ENCODE data around the gene ALG3.
A peak's percentile ranks its signal among the peaks of the same experiment; 100 is the strongest.

DNA sequence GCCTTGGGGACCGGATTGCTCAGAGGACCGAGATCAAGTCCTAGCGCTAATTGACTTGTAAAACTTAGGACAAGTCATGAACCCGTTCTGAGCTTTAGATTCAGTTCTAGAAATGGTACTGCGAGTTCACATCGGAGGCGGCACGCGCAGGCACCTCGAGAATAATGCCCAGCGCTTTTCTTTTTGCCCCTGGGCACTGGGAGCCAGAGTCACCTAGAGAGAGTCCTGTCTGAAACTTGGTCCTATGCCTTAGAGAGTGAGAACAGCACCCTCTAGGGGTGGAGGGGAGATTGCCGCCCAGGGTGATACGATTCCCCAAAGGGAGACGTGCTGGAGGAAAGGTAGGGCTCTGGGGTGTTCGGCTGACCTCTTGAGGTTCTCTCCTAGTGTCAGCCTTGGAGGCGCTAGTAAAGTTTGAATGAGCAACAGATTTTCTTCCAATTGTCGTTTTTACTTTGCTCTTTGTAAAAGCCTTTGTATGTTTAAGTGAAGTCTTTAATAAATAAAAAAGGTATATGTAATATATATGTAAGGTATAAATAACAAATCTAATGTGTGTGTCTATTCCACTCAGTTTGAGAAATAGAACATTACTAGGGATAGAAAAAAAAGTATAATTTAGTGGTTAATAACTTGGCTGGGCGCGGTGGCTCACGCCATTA is 1.5 kb upstream of the ALG3 start:
- TF ChIP-seq, protein P1, sequence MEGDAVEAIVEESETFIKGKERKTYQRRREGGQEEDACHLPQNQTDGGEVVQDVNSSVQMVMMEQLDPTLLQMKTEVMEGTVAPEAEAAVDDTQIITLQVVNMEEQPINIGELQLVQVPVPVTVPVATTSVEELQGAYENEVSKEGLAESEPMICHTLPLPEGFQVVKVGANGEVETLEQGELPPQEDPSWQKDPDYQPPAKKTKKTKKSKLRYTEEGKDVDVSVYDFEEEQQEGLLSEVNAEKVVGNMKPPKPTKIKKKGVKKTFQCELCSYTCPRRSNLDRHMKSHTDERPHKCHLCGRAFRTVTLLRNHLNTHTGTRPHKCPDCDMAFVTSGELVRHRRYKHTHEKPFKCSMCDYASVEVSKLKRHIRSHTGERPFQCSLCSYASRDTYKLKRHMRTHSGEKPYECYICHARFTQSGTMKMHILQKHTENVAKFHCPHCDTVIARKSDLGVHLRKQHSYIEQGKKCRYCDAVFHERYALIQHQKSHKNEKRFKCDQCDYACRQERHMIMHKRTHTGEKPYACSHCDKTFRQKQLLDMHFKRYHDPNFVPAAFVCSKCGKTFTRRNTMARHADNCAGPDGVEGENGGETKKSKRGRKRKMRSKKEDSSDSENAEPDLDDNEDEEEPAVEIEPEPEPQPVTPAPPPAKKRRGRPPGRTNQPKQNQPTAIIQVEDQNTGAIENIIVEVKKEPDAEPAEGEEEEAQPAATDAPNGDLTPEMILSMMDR (IDR thresholded peaks at IDR 0.05) = peak; percentile 91
- no peak for TF ChIP-seq ZFX (IDR thresholded peaks at IDR 0.05; ENCODE audit: borderline replicate concordance)
